HG02588 (cell line): ENCODE measurements around the gene CPZ.
"Not testable (repeated sequence)": the region's sequence is repeated elsewhere in the genome, so short reads cannot be mapped to it uniquely, and the experiment has no call there.

Source experiments
- ATAC-seq: cut with Tn5 transposase; IDR thresholded peaks from one replicate; pipeline ENCODE4 v1.9.1; 2021; ENCODE audit warnings: mild to moderate bottlenecking, moderate library complexity; ENCODE audit not compliant: unreplicated experiment

CPZ gene

DNA sequence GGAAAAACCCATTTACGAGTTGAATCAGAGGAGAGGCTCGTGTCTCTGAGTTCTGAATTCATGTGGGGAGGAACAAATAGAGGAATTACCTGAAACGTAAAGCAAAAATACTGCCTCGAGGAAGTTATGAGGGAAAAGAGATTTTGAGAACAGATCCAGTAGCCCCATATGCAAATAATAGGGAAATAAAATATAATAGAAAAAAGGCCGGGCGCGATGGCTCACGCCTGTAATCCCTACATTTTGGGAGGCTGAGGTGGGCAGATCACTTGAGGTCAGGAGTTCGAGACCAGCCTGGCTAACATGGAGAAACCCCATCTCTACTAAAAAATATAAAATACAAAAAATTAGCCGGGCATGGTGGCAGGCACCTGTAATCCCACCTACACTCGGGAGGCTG lies 42.2 kb downstream of the CPZ start:
- not testable (repeated sequence) for ATAC-seq

DNA sequence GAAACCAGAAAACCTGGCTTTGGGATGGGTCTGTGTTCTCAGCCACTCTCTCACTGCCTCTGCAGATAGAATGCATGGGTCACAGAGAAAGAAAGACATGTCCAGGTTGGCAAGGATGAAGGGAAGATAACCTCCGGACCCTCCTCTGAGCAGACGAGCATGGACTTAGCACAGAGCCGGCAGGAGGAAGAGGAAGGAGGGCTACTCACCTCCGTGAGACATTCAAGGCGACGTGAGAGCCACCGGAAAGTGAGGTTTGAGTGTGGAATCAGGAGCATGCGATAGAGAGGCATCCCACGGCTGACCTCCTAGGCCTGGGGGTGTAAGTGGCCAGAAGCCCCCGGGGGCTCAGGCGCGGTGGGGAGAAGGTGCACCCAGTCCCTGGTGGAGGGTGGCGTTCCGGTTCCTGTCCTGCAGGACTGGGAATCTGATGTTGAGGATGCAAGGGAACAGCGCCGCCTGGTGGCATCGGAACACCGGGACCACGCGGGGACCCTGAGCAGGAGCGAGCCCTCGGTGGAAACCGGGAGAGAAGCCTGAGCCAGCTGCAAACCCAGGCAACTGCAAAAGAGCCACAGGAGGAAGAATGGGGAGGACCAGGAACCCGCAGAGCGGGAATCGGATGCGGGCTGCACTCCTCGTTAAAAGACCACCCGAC lies 43.5 kb downstream of the CPZ start:
- ATAC-seq = not testable (repeated sequence)

- no peak for ATAC-seq
These were observed 45.0 kb downstream of the CPZ start for GRCh38 chr4:8637456-8637984.

DNA sequence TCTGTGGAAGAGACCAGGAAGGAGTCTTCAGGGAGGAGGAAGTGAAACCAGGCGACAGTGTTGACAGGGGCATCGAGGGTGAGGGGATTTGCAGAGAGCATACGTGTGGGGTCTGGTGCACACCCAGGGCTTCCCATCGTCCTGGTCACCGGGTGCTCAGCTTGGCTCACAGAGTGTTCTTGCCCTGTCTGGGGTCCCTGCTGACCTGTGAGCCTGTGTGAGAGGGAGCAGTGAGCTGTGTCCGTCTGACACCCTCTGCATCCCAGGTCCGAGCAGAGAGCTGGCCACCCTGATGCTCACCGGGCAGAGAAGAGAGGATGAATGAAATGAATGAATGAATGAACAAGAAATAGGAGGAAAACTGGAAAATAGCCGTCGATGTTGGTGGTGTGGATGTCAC lies 46.5 kb downstream of the CPZ start:
- ATAC-seq = no peak

- ATAC-seq = no peak
These were observed 47.5 kb downstream of the CPZ start for GRCh38 chr4:8639777-8640720.

DNA sequence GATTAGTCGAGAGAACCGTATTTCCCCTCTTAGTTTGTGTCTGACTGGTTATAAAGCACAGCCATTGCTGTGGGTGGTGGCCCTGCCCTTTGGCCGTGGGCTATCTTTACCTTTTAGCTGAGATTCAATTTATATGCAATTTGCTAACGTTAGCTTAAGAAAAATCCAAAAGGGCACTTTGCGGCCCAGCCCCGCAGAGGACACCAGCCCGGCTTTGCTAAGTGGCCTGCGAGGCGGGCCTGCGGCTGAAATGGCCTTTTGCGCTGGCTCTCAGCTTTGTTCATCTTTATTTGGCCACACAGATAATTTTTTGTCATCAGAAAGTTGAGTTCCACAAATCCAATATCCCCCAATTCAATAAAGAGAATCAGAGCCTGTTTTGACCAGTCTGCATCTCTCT lies 48.3 kb downstream of the CPZ start:
- no peak for ATAC-seq

GRCh38 chr4:8641256-8641655 lies 48.7 kb downstream of the CPZ start:
- no peak for ATAC-seq

GRCh38 chr4:8641931-8642650 lies 49.5 kb downstream of the CPZ start:
- no peak for ATAC-seq

DNA sequence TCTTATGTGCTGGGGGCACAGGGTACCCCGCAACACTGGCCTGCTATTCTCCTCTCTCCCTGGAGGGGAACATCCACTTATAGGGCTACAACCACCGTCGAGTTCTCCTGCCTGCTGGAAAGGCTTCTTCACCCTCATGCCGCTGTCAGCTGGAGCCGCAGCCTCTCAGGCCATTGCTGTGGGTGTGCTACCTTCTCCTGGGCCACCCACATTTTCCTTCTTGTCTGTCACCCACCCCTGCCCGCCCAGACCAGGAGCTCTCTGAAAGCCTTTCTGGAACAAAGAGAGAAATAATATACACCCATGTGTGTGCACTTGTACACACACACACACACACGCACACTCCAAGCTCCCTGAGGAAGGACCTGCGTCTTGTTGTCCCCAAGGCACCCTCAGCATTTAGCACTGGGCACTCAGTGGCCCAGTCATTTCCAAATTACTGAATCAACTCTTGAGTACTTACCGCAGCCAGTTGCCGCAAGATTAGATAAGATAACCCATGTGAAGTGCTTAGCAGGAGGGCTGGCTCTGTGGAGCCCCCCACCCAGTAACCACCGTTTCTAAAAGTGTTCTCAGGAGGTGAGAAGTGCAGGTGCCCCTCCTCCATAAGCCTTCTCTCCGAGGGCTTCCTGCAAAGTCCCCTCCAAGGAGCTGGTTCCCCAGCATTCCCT lies 50.2 kb downstream of the CPZ start:
- no peak for ATAC-seq

- ATAC-seq = no peak
These were observed 50.9 kb downstream of the CPZ start for GRCh38 chr4:8643441-8643840.

DNA sequence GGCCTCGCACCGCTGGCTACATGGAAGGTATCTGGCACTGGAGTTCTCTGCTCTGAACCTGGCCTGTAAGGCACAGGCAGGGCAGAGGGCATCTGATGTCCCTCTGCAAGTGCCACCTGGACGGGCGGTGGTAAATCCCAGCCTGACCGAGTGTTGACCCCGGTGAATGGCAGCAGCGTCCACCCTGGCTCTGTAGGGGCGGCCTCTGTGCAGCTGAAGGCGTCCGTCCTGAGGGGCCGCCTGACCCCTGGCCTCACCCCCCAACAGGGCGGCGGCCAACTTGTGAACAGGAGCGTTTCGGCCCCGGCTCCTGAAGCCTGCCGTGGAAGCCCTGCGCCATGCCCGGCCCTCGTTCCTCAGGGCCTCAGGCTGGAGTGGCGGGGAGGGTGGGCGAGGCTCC lies 51.4 kb downstream of the CPZ start:
- ATAC-seq = no peak

DNA sequence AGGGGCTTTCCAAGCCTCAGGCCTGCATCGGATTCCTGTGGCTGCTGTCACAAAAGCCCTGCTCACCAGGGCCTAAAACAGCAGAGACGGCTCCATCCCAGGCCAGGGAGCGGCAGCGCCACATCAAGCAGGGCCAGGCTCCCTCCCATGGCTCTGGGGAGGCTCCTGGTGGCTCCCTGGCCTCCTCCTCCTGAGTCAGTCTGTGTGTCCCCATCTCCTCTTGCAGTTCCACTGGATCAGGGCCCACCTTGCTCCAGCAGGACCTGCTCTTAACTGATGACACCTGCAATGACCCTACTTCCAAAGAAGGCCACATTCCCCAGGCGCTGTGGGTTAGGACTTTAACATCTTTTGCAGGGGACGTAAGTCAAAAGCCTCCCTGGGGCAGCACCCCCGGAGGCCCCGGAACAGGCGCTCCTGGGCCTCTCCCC lies 51.9 kb downstream of the CPZ start:
- ATAC-seq = no peak

DNA sequence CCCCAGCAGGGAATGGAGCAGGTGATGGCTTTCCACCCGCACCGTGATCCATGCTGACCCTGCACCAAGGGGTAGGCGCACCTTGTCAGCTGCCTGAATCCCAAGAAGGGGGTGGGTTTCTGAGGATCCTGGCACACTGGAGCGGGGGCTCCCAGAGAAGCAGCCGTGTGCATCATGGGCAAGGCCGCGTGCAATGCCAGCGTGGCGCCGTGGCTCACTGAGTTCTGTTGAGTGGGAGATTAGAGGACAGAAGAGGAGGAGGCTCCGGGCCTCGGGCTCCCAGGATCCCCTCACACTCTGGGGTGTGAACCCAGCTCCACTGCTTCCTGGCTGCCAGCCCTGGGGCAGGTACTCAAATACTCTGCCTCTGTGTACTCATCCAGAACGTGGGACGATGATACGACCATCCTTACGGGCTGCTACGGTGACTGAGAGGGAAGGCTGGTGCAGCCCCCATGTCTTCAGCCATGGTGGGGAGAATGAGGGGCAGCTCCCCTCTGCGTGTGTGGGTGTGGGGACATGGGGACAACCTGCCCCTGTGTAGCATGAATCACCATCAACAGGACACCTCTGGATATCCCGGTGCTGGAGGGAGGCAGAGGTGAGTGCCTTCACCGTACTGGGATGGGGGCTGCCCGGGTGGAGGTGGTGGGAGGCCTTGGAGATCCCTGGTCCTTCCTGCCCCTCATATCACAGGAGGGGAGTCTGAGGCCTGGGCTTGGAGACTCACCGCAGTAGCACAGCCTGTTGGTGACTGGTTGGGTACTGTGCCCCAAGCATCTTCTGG lies 52.6 kb downstream of the CPZ start:
- no peak for ATAC-seq

DNA sequence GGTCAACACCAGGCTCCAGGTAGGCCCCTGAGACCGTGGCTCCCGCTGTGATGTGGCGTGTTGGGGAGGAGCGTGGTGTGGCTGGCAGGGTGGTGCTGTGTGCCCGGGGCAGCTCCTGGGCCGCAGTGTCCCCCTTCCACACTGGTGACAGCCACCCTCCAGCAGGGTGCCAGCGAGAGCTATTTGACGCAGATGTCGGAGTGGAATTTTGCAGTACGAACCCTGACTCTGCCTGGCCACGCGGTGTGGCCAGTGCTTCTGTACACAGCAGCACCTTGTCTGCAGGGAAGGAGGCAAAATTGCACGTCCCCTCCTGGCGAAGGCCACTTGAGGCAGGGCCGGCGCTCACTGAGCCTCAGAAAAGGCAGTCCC lies 53.2 kb downstream of the CPZ start:
- no peak for ATAC-seq

GRCh38 chr4:8646296-8647093 lies 53.9 kb downstream of the CPZ start:
- ATAC-seq = no peak

GRCh38 chr4:8647094-8647570 lies 54.6 kb downstream of the CPZ start:
- no peak for ATAC-seq

DNA sequence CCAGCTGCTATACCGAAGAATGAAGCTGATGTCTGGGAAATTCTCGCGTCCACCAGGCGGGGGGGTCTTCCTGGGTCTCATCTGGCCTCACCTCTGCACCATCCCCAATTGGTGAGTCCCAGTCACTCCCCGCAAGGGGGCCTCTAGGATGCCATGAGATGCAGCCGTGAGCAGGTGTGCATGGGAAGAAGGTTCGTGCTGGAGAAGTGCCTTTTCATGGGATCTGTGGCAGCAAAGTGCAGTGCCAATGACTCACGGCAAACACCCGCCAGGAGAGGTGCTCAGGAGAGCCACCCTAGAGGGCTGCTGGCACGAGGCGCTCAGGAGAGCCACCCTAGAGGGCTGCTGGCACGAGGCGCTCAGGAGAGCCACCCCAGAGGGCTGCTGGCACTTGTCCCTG lies 55.1 kb downstream of the CPZ start:
- no peak for ATAC-seq

DNA sequence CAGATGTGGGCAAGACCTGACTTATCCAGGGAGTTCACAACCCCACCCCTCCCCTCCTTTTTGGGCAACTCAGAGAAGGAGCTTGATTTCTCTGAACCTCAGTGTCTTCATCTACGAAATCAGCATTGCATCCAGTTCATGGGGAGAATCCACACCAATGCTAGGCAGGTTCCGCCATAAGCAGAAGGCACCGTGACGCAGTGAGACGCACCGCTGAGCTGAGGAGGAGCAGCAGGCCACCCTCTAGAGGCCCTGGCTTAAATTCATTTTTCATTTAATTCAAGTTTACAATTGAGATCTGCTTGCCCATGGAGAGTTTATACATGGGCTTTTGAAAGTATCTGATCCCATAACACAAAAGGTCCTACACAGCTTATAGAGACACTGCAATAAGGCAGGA lies 55.7 kb downstream of the CPZ start:
- no peak for ATAC-seq
